ENCODE data around the gene NRSN2.

Gene NRSN2

GRCh38 chr20:368915-369314 lies 22.0 kb downstream of the NRSN2 start:
- no peak for TF ChIP-seq ZFX (IDR thresholded peaks at IDR 0.05; ENCODE audit: borderline replicate concordance)
- TF ChIP-seq CTCF (IDR thresholded peaks at IDR 0.05): no peak
- H3K27ac ChIP-seq: peak overlapping the region; percentile 99

GRCh38 chr20:370151-370600 lies 23.3 kb downstream of the NRSN2 start:
- peak overlapping the region; percentile 99 for H3K27ac ChIP-seq
- TF ChIP-seq ZFX (IDR thresholded peaks at IDR 0.05; ENCODE audit: borderline replicate concordance): no peak
- no peak for TF ChIP-seq CTCF (IDR thresholded peaks at IDR 0.05)

DNA sequence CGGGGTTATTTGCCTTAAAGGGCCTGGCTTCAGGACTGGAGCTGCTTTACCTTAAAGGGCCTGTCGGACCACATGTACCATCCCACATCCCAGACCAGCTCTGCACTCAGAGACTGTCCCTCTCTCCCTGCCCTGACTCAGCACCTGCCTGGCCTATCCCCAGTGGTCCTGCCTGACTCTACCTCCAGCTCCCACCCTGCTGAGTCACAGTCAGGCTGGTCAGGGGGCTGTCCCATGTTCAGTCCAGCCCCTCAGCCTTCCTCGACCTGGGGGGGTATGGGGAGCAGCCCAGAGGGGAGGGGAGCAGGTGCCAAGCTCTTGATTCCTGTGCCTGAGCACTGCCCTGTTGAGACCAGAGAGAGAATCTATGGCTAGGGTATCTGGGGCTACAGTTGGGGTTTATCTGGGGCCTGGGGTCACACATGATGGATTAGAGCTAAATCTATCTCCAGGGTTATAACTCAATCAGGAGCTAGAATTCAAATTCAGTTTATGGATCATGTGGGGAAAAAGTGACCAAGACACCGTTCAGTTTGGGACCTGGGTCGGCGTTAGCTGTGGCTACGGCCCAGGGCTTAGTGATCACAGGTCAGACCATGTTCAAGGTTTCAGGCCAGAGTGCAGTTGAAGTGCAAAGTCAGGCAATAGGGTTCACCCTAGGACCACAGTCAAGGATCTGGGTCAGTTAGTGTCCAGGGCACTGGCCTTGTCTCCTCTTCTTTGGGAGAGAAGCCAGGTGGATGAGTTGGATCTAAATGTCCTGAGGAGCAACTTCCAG lies 24.3 kb downstream of the NRSN2 start:
- H3K27ac ChIP-seq: peak overlapping the region; percentile 99
- no peak for TF ChIP-seq CTCF (IDR thresholded peaks at IDR 0.05)

- TF ChIP-seq CTCF (IDR thresholded peaks at IDR 0.05) (no peak), ZFX (IDR thresholded peaks at IDR 0.05; ENCODE audit: borderline replicate concordance) (no peak)
- peak overlapping the region; percentile 99 for H3K27ac ChIP-seq
Observed at GRCh38 chr20:371755-372542, 25.0 kb downstream of the NRSN2 start.

- peak overlapping the region; percentile 99 for H3K27ac ChIP-seq
Observed at GRCh38 chr20:372543-373082, 25.7 kb downstream of the NRSN2 start.

DNA sequence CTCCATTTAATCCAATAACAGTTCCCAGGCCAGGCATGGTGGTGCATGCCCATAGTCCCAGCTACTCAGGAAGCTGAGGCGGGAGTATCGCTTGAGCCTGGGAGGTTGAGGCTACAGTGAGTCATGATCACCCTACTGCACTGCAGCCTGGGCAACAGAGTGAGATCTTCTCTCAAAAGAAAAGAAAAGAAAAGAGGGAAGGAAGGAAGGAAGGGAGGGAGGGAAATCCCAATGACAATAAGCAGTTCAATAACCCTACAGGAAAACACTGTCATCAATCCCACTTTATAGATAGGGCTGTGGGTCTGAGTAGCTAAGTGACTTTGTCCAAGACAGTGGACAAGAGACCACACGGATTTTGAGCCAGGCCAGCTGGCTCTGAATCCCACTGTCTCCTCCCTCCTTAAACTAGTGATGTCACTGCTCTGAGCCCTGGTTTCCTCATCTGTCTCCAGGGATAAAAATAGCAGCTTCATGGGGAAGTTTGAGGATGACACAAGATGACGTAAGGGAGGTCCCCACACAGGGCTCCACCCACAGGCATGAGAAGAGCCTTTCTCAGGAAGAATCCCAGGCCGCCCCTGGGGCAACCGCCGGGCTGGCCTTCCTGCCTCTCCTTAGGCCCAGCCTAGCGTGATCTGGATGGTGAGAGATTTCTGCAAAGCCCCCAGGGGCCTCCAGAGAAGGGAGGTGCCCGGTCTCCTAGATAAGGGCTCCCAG lies 26.4 kb downstream of the NRSN2 start:
- no peak for TF ChIP-seq CTCF (IDR thresholded peaks at IDR 0.05)
- peak overlapping the region; percentile 99 for H3K27ac ChIP-seq

GRCh38 chr20:375265-375889 lies 28.5 kb downstream of the NRSN2 start:
- peak overlapping the region; percentile 99 for H3K27ac ChIP-seq
- no peak for TF ChIP-seq CTCF (IDR thresholded peaks at IDR 0.05)
- no peak for TF ChIP-seq ZFX (IDR thresholded peaks at IDR 0.05; ENCODE audit: borderline replicate concordance)

Measured in 22Rv1 (cell line).